HG02763 (cell line): ENCODE results near the gene ZXDA.

Source experiments
- ATAC-seq: cut with Tn5 transposase; IDR thresholded peaks from one replicate; pipeline ENCODE4 v1.9.1; 2021; ENCODE audit warnings: mild to moderate bottlenecking, moderate library complexity; ENCODE audit not compliant: unreplicated experiment

Gene ZXDA

GRCh38 chrX:57899064-57899463 is 11.2 kb downstream of the ZXDA start:
- ATAC-seq = no peak

GRCh38 chrX:57871463-57871862 is 38.8 kb downstream of the ZXDA start:
- no peak for ATAC-seq
